CD14-positive monocyte (primary cell): ENCODE data around the gene TTC21A. TPM values are rescaled to one million over a fixed set of nuclear protein-coding genes. Genes with fewer than 3 reads are reported as not detected.

Source experiments
- DNase-seq, 3 donors: peaks; one replicate each; pipeline ENCODE4 v3.0.0-alpha.2; 2011 to 2022
- H2AFZ ChIP-seq: 2 replicates; pipeline ENCODE4 v1.6.0; 2012; ENCODE audit warnings: mild to moderate bottlenecking, low read depth, low read length, inconsistent platforms; ENCODE audit not compliant: insufficient read depth, poor library complexity, severe bottlenecking
- H3K27ac ChIP-seq, 2 donors: 1 replicate in 1 of 2; 2 replicates in 1 of 2; pipeline ENCODE4 v1.5.1; 2012 to 2013; ENCODE audit warnings: low read length in 2 of 2, control low read depth in 1 of 2, inconsistent platforms in 1 of 2, low read depth in 1 of 2, mild to moderate bottlenecking in 1 of 2
- H3K27me3 ChIP-seq, 2 donors: one replicate each; pipeline versions ENCODE4 v1.6.0 to v1.6.1; 2011 to 2013; ENCODE audit warnings: low read length in 2 of 2; ENCODE audit not compliant: control insufficient read depth in 2 of 2, insufficient read depth in 2 of 2
- H3K36me3 ChIP-seq, 2 donors: replicated peaks in 1 of 2; 1 replicate in 1 of 2; 2 replicates in 1 of 2; pipeline versions ENCODE4 v1.5.1 to v1.6.1; 2012 to 2013; ENCODE audit warnings: low read length in 2 of 2, control low read depth in 1 of 2, inconsistent platforms in 1 of 2, mild to moderate bottlenecking in 1 of 2; ENCODE audit not compliant: insufficient read depth in 2 of 2, control insufficient read depth in 1 of 2
- H3K4me1 ChIP-seq, 2 donors: 1 replicate in 1 of 2; 2 replicates in 1 of 2; pipeline versions ENCODE4 v1.5.1 to v1.6.1; 2012 to 2013; ENCODE audit warnings: low read length in 2 of 2, control low read depth in 1 of 2, inconsistent platforms in 1 of 2, mild to moderate bottlenecking in 1 of 2, moderate library complexity in 1 of 2; ENCODE audit not compliant: insufficient read depth in 2 of 2, control insufficient read depth in 1 of 2
- H3K4me2 ChIP-seq: replicated peaks from 2 replicates; pipeline ENCODE3; 2012; ENCODE audit warnings: low read length, moderate library complexity, mild to moderate bottlenecking; ENCODE audit not compliant: poor library complexity, severe bottlenecking; ENCODE audit errors: extremely low read depth
- H3K4me3 ChIP-seq, 3 experiments: fragments of 200-600 bp in 1 of 3; sonication (generic) in 1 of 3; replicated peaks in 1 of 3; 1 replicate in 2 of 3; 2 replicates in 1 of 3; pipeline ENCODE4 v1.5.1; 2011 to 2013; ENCODE audit warnings: low read length in 3 of 3, mild to moderate bottlenecking in 3 of 3, control low read depth in 2 of 3, low read depth in 2 of 3, inconsistent platforms in 1 of 3, moderate library complexity in 1 of 3
- H3K79me2 ChIP-seq: 2 replicates; pipeline ENCODE4 v1.6.0; 2012; ENCODE audit warnings: mild to moderate bottlenecking, control low read depth, inconsistent platforms, low read length, moderate library complexity; ENCODE audit not compliant: insufficient read depth
- H3K9ac ChIP-seq: 2 replicates; pipeline ENCODE4 v1.6.0; 2017; ENCODE audit warnings: low read length, mild to moderate bottlenecking; ENCODE audit not compliant: insufficient read depth, poor library complexity, severe bottlenecking
- H3K9me3 ChIP-seq, 2 donors: replicated peaks in 1 of 2; 1 replicate in 1 of 2; 2 replicates in 1 of 2; pipeline versions ENCODE4 v1.5.1 to v1.6.1; 2012 to 2013; ENCODE audit warnings: low read length in 2 of 2, control low read depth in 1 of 2; ENCODE audit not compliant: control insufficient read depth in 1 of 2, insufficient read depth in 1 of 2
- H4K20me1 ChIP-seq: 2 replicates; pipeline ENCODE4 v1.6.0; 2012; ENCODE audit warnings: mild to moderate bottlenecking, low read length, control low read depth, moderate library complexity; ENCODE audit not compliant: insufficient read depth
- H3K27ac Mint-ChIP-seq, 7 donors: one replicate each; pipeline ENCODE4 v1.8.0; 2020; ENCODE audit warnings: mild to moderate bottlenecking in 7 of 7, mixed read lengths in 7 of 7, moderate library complexity in 6 of 7, inconsistent platforms in 2 of 7
- H3K27me3 Mint-ChIP-seq, 3 donors: one replicate each; pipeline ENCODE4 v1.8.0; 2021 to 2022; ENCODE audit warnings: low read depth in 3 of 3, mild to moderate bottlenecking in 3 of 3, mixed read lengths in 3 of 3, moderate library complexity in 3 of 3, inconsistent platforms in 1 of 3
- H3K36me3 Mint-ChIP-seq, 2 donors: one replicate each; pipeline ENCODE4 v1.8.0; 2020; ENCODE audit warnings: mixed read lengths in 2 of 2, inconsistent platforms in 1 of 2, mild to moderate bottlenecking in 1 of 2
- H3K4me1 Mint-ChIP-seq: one replicate; pipeline ENCODE4 v1.8.0; 2020; ENCODE audit warnings: mild to moderate bottlenecking, mixed read lengths
- H3K4me3 Mint-ChIP-seq, 2 donors: one replicate each; pipeline ENCODE4 v1.8.0; 2020; ENCODE audit warnings: mild to moderate bottlenecking in 2 of 2, mixed read lengths in 2 of 2, moderate library complexity in 1 of 2
- H3K9me3 Mint-ChIP-seq, 7 donors: one replicate each; pipeline ENCODE4 v1.8.0; 2020 to 2022; ENCODE audit warnings: mixed read lengths in 7 of 7, mild to moderate bottlenecking in 6 of 7, moderate library complexity in 6 of 7, inconsistent platforms in 2 of 7
- CTCF ChIP-seq: fragments of 200-600 bp; IDR thresholded peaks from one replicate; pipeline ENCODE4 v1.8.0; 2022; ENCODE audit warnings: antibody characterized with exemption, mild to moderate bottlenecking
- WGBS: methylation state at CpG from one replicate; pipeline ENCODE4 v1.1.5; 2013; ENCODE audit warnings: missing lambda C conversion rate; ENCODE audit not compliant: insufficient coverage; 5-methylcytosine and 5-hydroxymethylcytosine counted together
- intact Hi-C, 2 donors: fragments of 100-400 bp; cut with micrococcal nuclease; formaldehyde crosslinking; loops; one replicate each; pipeline versions ENCODE4 v1.15.0 to v1.15.1; 2023
- polyA plus RNA-seq, 3 donors: library from polyadenylated mRNA; depleted of rRNA in 1 of 3; unstranded in 2 of 3; stranded (reverse) in 1 of 3; fragments of 300-500 nt in 2 of 3; fragments of >200 nt in 1 of 3; fragmentation: Illumina TruSeq in 2 of 3; gene quantifications; 1 replicate in 2 of 3; 2 replicates in 1 of 3; pipeline ENCODE4 v1.2.3, GENCODE V29; 2012 to 2021

Gene TTC21A
- polyA plus RNA-seq, 3 donors, result 0.67 to 12.9 (median 2.2) TPM

DNA sequence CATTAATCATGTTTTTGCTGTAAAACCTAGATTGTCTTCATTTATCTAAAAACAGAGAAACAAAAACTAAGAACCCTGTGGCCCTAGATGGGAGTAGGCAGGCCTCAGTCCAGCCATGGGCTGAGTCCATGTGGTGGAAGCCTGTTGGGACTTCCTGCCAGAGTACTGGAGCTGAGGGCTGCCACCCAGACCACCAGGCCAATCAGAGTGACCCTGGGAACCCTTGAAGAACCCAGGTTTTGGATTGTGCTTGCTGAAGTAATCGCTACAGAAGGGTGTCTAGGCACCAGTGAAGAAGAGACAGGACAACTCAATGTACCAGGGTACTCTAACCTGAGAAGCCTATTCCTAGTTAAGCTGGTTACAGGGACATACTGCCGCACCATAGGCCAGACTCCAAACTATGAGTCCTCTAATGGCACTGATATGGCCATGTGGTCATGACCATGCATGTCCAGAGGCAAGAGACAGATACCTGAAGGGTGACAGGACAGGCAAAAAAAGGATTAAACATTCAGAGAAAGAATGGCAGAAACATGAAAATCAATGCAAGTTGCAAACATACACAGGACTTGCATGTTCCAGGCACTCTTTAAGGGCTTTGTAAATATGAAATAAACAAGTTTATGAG lies 33.0 kb downstream of the TTC21A start:
- H3K27ac Mint-ChIP-seq, result peak overlapping the region; percentile 45 to 90 (median 82)
- H3K27me3 Mint-ChIP-seq, result no peaks in the 10 kb centered on the region
- H3K79me2 ChIP-seq, result peaks cover 5% of the 10 kb centered on the region
- H3K4me1 Mint-ChIP-seq, result peaks cover 40% of the 10 kb centered on the region
- peaks cover 51 to 74% of the 10 kb centered on the region in 2 donors for H3K36me3 Mint-ChIP-seq
- peaks cover 30 to 42% of the 10 kb centered on the region in 2 donors for H3K4me1 ChIP-seq
- peak overlapping the region in 1 of 2 donors; percentile 40 for H3K4me3 Mint-ChIP-seq
- H3K9ac ChIP-seq, result no peak overlapping the region
- H3K27me3 ChIP-seq, result no peaks in the 10 kb centered on the region
- peak overlapping the region in 1 of 2 donors; percentile 64 for H3K27ac ChIP-seq
- intact Hi-C loops, result loop anchor here in 1 of 2 donors (5.0 kb wide), 1 partner anchor 37 kb away; no protein-coding TSS in a partner anchor
- H4K20me1 ChIP-seq, result peaks cover 80% of the 10 kb centered on the region
- no peak overlapping the region for H2AFZ ChIP-seq
- no peak for DNase-seq
- WGBS, result 100% methylated on average over 2 of the region's 2 CpGs
- H3K9me3 ChIP-seq, result no peaks in the 10 kb centered on the region
- H3K4me3 ChIP-seq, result peak overlapping the region in 1 of 3 experiments; percentile 42
- peaks cover 0 to 1% (median 0%) of the 10 kb centered on the region in 7 donors for H3K9me3 Mint-ChIP-seq
- peaks cover 35 to 50% of the 10 kb centered on the region in 2 donors for H3K36me3 ChIP-seq
- no peak for TF ChIP-seq CTCF
- H3K4me2 ChIP-seq, result peak overlapping the region; percentile 40

- Histone ChIP-seq H3K9ac (peak overlapping the region; percentile 10), H4K20me1 (peaks cover 89% of the 10 kb centered on the region), H2AFZ (no peak overlapping the region), H3K27me3 (no peaks in the 10 kb centered on the region), H3K36me3 (peaks cover 42 to 60% of the 10 kb centered on the region in 2 donors), H3K79me2 (peaks cover 14% of the 10 kb centered on the region), H3K4me2 (peak overlapping the region; percentile 40), H3K4me1 (peaks cover 38 to 51% of the 10 kb centered on the region in 2 donors), H3K9me3 (no peaks in the 10 kb centered on the region), H3K27ac (peak overlapping the region; percentile 59 to 64), H3K4me3 (peak overlapping the region in 1 of 3 experiments; percentile 42)
- peaks cover 59 to 84% of the 10 kb centered on the region in 2 donors for H3K36me3 Mint-ChIP-seq
- intact Hi-C loops, result loop anchor here in 1 of 2 donors (5.0 kb wide), 1 partner anchor 36 kb away; no protein-coding TSS in a partner anchor
- WGBS, result no CpG with 5 or more reads among the region's 4 CpGs
- no peak for TF ChIP-seq CTCF
- H3K27ac Mint-ChIP-seq, result peak overlapping the region; percentile 82 to 93 (median 86)
- no peaks in the 10 kb centered on the region for H3K27me3 Mint-ChIP-seq
- peaks cover 0 to 1% (median 0%) of the 10 kb centered on the region in 7 donors for H3K9me3 Mint-ChIP-seq
- peak overlapping the region; percentile 40 to 43 for H3K4me3 Mint-ChIP-seq
- DNase-seq, result peak; percentile 73 to 86 (median 82)
- peaks cover 48% of the 10 kb centered on the region for H3K4me1 Mint-ChIP-seq
These were observed 33.9 kb downstream of the TTC21A start for GRCh38 chr3:39141171-39141995.
